OCI-LY7 (cell line): ENCODE results near the gene SPG11.

Experiments
- EZH2phosphoT487 ChIP-seq: fragments of 200-600 bp; sonication (generic); IDR thresholded peaks from 2 replicates; pipeline ENCODE4 v1.6.1; 2018; ENCODE audit warnings: low read depth, borderline replicate concordance, mild to moderate bottlenecking, mixed run types, antibody characterized with exemption, low read length, moderate library complexity, mixed read lengths
- TF ChIP-seq, protein P1 (sequence below): fragments of 200-600 bp; sonication (generic); conservative IDR thresholded peaks from 2 replicates; pipeline ENCODE4 v1.5.1; 2014; ENCODE audit warnings: mild to moderate bottlenecking, antibody characterized with exemption, low read length, moderate library complexity, mixed read lengths

GRCh38 chr15:44673639-44674038, 10.2 kb upstream of the SPG11 start:
- TF ChIP-seq, protein P1, sequence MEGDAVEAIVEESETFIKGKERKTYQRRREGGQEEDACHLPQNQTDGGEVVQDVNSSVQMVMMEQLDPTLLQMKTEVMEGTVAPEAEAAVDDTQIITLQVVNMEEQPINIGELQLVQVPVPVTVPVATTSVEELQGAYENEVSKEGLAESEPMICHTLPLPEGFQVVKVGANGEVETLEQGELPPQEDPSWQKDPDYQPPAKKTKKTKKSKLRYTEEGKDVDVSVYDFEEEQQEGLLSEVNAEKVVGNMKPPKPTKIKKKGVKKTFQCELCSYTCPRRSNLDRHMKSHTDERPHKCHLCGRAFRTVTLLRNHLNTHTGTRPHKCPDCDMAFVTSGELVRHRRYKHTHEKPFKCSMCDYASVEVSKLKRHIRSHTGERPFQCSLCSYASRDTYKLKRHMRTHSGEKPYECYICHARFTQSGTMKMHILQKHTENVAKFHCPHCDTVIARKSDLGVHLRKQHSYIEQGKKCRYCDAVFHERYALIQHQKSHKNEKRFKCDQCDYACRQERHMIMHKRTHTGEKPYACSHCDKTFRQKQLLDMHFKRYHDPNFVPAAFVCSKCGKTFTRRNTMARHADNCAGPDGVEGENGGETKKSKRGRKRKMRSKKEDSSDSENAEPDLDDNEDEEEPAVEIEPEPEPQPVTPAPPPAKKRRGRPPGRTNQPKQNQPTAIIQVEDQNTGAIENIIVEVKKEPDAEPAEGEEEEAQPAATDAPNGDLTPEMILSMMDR: no peak
- TF ChIP-seq EZH2phosphoT487: no peak
